Measurements from ENCODE around the gene FRY. TPM values are rescaled to one million over a fixed set of nuclear protein-coding genes. Genes with fewer than 3 reads are reported as not detected.
A peak's percentile ranks its signal among the peaks of the same experiment; 100 is the strongest.

Gene FRY
- polyA plus RNA-seq, 1 experiment: 24.6 TPM

- H3K9me3 ChIP-seq (ENCODE audit: control insufficient read depth, insufficient read depth, low read length): no peaks in the 10 kb centered on the region
- no peaks in the 10 kb centered on the region for H3K27me3 ChIP-seq (ENCODE audit: control insufficient read depth, insufficient read depth, low read length)
- TF ChIP-seq CTCF (IDR thresholded peaks at IDR 0.05; ENCODE audit: low read depth, low read length): no peak
- ChIA-PET POLR2A (no interaction called here), CTCF (interaction anchor here (1.0 to 2.7 kb wide), 4 partner anchors 15 to 293 kb away, joined by 4 to 16 read pairs (median 8); partner anchors contain the start of gene ZAR1L)
- no peak for DNase-seq (ENCODE audit: low read depth, low spot score)
- H3K4me3 ChIP-seq (ENCODE audit: low read depth, low read length): no peak overlapping the region
- H3K27ac ChIP-seq (ENCODE audit: low read depth, low read length): no peak overlapping the region
These were observed 9.8 kb upstream of the FRY start for GRCh38 chr13:32021785-32022184.

- H3K27ac ChIP-seq (ENCODE audit: low read depth, low read length): no peak overlapping the region
- no peak for DNase-seq (ENCODE audit: low read depth, low spot score)
These were observed 9.3 kb upstream of the FRY start for GRCh38 chr13:32022311-32022710.

GRCh38 chr13:32023096-32023495, 8.5 kb upstream of the FRY start:
- no peaks in the 10 kb centered on the region for H3K9me3 ChIP-seq (ENCODE audit: control insufficient read depth, insufficient read depth, low read length)
- H3K27ac ChIP-seq (ENCODE audit: low read depth, low read length): no peak overlapping the region
- POLR2A ChIA-PET: no interaction called here
- no peak for DNase-seq (ENCODE audit: low read depth, low spot score)
- TF ChIP-seq CTCF (IDR thresholded peaks at IDR 0.05; ENCODE audit: low read depth, low read length): no peak
- no peaks in the 10 kb centered on the region for H3K27me3 ChIP-seq (ENCODE audit: control insufficient read depth, insufficient read depth, low read length)
- H3K4me3 ChIP-seq (ENCODE audit: low read depth, low read length): no peak overlapping the region
- CTCF ChIA-PET: interaction anchor here (0.9 to 1.7 kb wide), 3 partner anchors 113 to 292 kb away, joined by 3 to 12 read pairs (median 4); partner anchors contain the start of gene ZAR1L

More at GRCh38 chr13:32022311-32022710, 9.3 kb upstream of the FRY start:
- no peak for TF ChIP-seq CTCF (IDR thresholded peaks at IDR 0.05; ENCODE audit: low read depth, low read length)
- no peaks in the 10 kb centered on the region for H3K27me3 ChIP-seq (ENCODE audit: control insufficient read depth, insufficient read depth, low read length)
- ChIA-PET POLR2A (no interaction called here), CTCF (interaction anchor here (0.6 to 1.7 kb wide), 4 partner anchors 21 to 292 kb away, joined by 3 to 12 read pairs (median 4); partner anchors contain the start of gene ZAR1L)
- no peak overlapping the region for H3K4me3 ChIP-seq (ENCODE audit: low read depth, low read length)
- H3K9me3 ChIP-seq (ENCODE audit: control insufficient read depth, insufficient read depth, low read length): no peaks in the 10 kb centered on the region

- CTCF ChIA-PET: no interaction called here
- no peaks in the 10 kb centered on the region for H3K9me3 ChIP-seq (ENCODE audit: control insufficient read depth, insufficient read depth, low read length)
- no peaks in the 10 kb centered on the region for H3K27me3 ChIP-seq (ENCODE audit: control insufficient read depth, insufficient read depth, low read length)
- no peak for DNase-seq (ENCODE audit: low read depth, low spot score)
- no peak overlapping the region for H3K4me3 ChIP-seq (ENCODE audit: low read depth, low read length)
- POLR2A ChIA-PET: no interaction called here
- no peak overlapping the region for H3K27ac ChIP-seq (ENCODE audit: low read depth, low read length)
- peak; percentile 50 for TF ChIP-seq CTCF (IDR thresholded peaks at IDR 0.05; ENCODE audit: low read depth, low read length)
These were observed 7.9 kb upstream of the FRY start for GRCh38 chr13:32023698-32024097.

GRCh38 chr13:32024750-32025149, 6.8 kb upstream of the FRY start:
- H3K4me3 ChIP-seq (ENCODE audit: low read depth, low read length): no peak overlapping the region
- H3K27ac ChIP-seq (ENCODE audit: low read depth, low read length): no peak overlapping the region
- DNase-seq (ENCODE audit: low read depth, low spot score): no peak
- H3K9me3 ChIP-seq (ENCODE audit: control insufficient read depth, insufficient read depth, low read length): no peaks in the 10 kb centered on the region
- ChIA-PET POLR2A (no interaction called here), CTCF (no interaction called here)
- no peaks in the 10 kb centered on the region for H3K27me3 ChIP-seq (ENCODE audit: control insufficient read depth, insufficient read depth, low read length)
- no peak for TF ChIP-seq CTCF (IDR thresholded peaks at IDR 0.05; ENCODE audit: low read depth, low read length)

All from AG04450 (cell line).